ENCODE results near the gene PARP12. TPM values are rescaled to one million over a fixed set of nuclear protein-coding genes. Genes with fewer than 3 reads are reported as not detected.
"Not testable (repeated sequence)": the region's sequence is repeated elsewhere in the genome, so short reads cannot be mapped to it uniquely, and the experiment has no call there.

PARP12 gene
- total and polyA plus RNA-seq, 2 of the 13 experiments (the other 11 are each of a cell fraction or from before 2014, with no cell fraction given): 15.5 to 35.2 TPM

GRCh38 chr7:140062528-140063299 lies at the start of gene PARP12 (continued):
- TF ChIP-seq ZNF317 (CRISPR knock-in tag; IDR thresholded peaks at IDR 0.05): no peak

GRCh38 chr7:140108777-140109176 lies 46.0 kb upstream of the PARP12 start:
- FAIRE-seq; H3K27me3 ChIP-seq (ENCODE audit: control insufficient read depth in 1 of 2, insufficient read depth in 2 of 2, low read length in 2 of 2); in situ Hi-C loops (cut with HindIII; ENCODE audit: extremely low pct_ligation_motif_present, low pct_unique_long_range_greater_than_20kb); H3K79me2 ChIP-seq (ENCODE audit: insufficient read depth, low read length); BruUV-seq (replicated peaks); H3K27ac ChIP-seq (ENCODE audit: extremely low read length, insufficient read depth, low read length); H3K9ac ChIP-seq (ENCODE audit: insufficient read depth, low read depth, low read length); H3K4me2 ChIP-seq (ENCODE audit: low read depth, low read length); CTCF ChIA-PET (ENCODE audit: low intra/inter-chr PET ratio, low total read pairs); ATAC-seq; H4K20me1 ChIP-seq (ENCODE audit: insufficient read depth, low read length); H3K4me3 ChIP-seq (replicated peaks in 1 of 3; ENCODE audit: insufficient read depth in 1 of 3, low read depth in 2 of 3, low read length in 3 of 3); H2AFZ ChIP-seq (ENCODE audit: low read length); H3K4me1 ChIP-seq (ENCODE audit: insufficient read depth, low read length); POLR2A ChIA-PET; H3K9me3 ChIP-seq (ENCODE audit: low read length); intact Hi-C loops (cut with micrococcal nuclease; ENCODE audit: unreplicated experiment); DNase-seq (ENCODE audit: low spot score): not testable (repeated sequence)
- 96% methylated on average over 7 of the region's 8 CpGs for WGBS (ENCODE audit: low lambda C conversion rate)
- peaks cover 13 to 47% of the 10 kb centered on the region in 2 experiments for H3K36me3 ChIP-seq (replicated peaks in 1 of 2; ENCODE audit: control insufficient read depth in 1 of 2, insufficient read depth in 2 of 2, low read length in 2 of 2)

DNA sequence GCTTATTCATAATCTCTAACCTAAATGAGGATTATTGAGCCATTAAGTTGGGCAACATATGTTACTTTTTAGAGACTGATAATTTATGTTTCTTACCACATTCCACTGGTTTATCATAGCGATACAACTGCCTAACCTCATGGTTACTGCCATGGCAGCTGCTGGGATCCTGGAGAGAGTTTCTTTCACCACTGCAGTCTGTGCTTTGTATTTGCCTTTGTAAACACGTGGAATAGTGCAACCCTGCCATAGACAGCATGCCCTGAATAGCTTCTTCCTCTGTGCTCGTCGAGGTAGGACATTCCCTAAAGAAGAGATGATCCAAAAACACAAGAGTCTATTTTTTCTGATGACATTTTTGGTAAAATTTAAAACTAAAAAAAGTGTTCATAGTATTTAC lies 33.7 kb upstream of the PARP12 start:
- Histone ChIP-seq H3K4me1 (ENCODE audit: insufficient read depth, low read length) (no peaks in the 10 kb centered on the region), H4K20me1 (ENCODE audit: insufficient read depth, low read length) (no peaks in the 10 kb centered on the region), H3K79me2 (ENCODE audit: insufficient read depth, low read length) (no peaks in the 10 kb centered on the region), H3K9ac (ENCODE audit: insufficient read depth, low read depth, low read length) (no peak overlapping the region), H3K27ac (ENCODE audit: extremely low read length, insufficient read depth, low read length) (no peak overlapping the region), H2AFZ (ENCODE audit: low read length) (no peak overlapping the region), H3K36me3 (replicated peaks in 1 of 2; ENCODE audit: control insufficient read depth in 1 of 2, insufficient read depth in 2 of 2, low read length in 2 of 2) (peaks cover 36 to 92% of the 10 kb centered on the region in 2 experiments), H3K9me3 (ENCODE audit: low read length) (no peaks in the 10 kb centered on the region), H3K4me3 (replicated peaks in 1 of 3; ENCODE audit: insufficient read depth in 1 of 3, low read depth in 2 of 3, low read length in 3 of 3) (no peak overlapping the region), H3K4me2 (ENCODE audit: low read depth, low read length) (no peak overlapping the region), H3K27me3 (ENCODE audit: control insufficient read depth in 1 of 2, insufficient read depth in 2 of 2, low read length in 2 of 2) (no peaks in the 10 kb centered on the region)
- in situ Hi-C loops (cut with HindIII; ENCODE audit: extremely low pct_ligation_motif_present, low pct_unique_long_range_greater_than_20kb): loop anchor here (25.0 kb wide), 1 partner anchor 241 kb away; no protein-coding TSS in a partner anchor
- 94% methylated on average over 4 of the region's 4 CpGs for WGBS (ENCODE audit: low lambda C conversion rate)
- CTCF ChIA-PET (ENCODE audit: low intra/inter-chr PET ratio, low total read pairs): no interaction called here
- intact Hi-C loops (cut with micrococcal nuclease; ENCODE audit: unreplicated experiment): no loop called here
- FAIRE-seq: no peak
- BruUV-seq (replicated peaks): no TSS peak
- POLR2A ChIA-PET: no interaction called here
- DNase-seq (ENCODE audit: low spot score): no peak
- ATAC-seq: no peak
- no peak for TF ChIP-seq FOXC1 (CRISPR knock-in tag; IDR thresholded peaks at IDR 0.05; ENCODE audit: borderline replicate concordance)
- TF ChIP-seq HBP1 (CRISPR knock-in tag; IDR thresholded peaks at IDR 0.05; ENCODE audit: low read depth): no peak
- TF ChIP-seq REPIN1 (CRISPR knock-in tag; IDR thresholded peaks at IDR 0.05; ENCODE audit: borderline replicate concordance, low read depth): no peak
- TF ChIP-seq MXD4 (CRISPR knock-in tag; IDR thresholded peaks at IDR 0.05): no peak
- TF ChIP-seq ZNF740 (CRISPR knock-in tag; IDR thresholded peaks at IDR 0.05): no peak
- TF ChIP-seq FOXO1 (CRISPR knock-in tag; IDR thresholded peaks at IDR 0.05): no peak
- no peak for TF ChIP-seq SIX1 (CRISPR knock-in tag; IDR thresholded peaks at IDR 0.05; ENCODE audit: borderline replicate concordance)
- no peak for TF ChIP-seq ZBTB7B (CRISPR knock-in tag; IDR thresholded peaks at IDR 0.05)
- no peak for TF ChIP-seq SMAD3 (CRISPR knock-in tag; IDR thresholded peaks at IDR 0.05)
- TF ChIP-seq ZNF484 (CRISPR knock-in tag; IDR thresholded peaks at IDR 0.05; ENCODE audit: borderline replicate concordance, low read depth): no peak
- TF ChIP-seq KDM4B (CRISPR knock-in tag; IDR thresholded peaks at IDR 0.05): no peak
- TF ChIP-seq, protein P1, sequence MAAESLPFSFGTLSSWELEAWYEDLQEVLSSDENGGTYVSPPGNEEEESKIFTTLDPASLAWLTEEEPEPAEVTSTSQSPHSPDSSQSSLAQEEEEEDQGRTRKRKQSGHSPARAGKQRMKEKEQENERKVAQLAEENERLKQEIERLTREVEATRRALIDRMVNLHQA (CRISPR knock-in tag; IDR thresholded peaks at IDR 0.05): no peak
- TF ChIP-seq TFDP2 (CRISPR knock-in tag; IDR thresholded peaks at IDR 0.05): no peak
